NOMO-1 treated with DMSO at 0.1 percent for 48 hours (cell line): ENCODE data around the gene CREBBP.
"Not testable (repeated sequence)": the region's sequence is repeated elsewhere in the genome, so short reads cannot be mapped to it uniquely, and the experiment has no call there.

Source experiments
- DNase-seq: peaks from one replicate; lab custom pipeline; 2025; ENCODE audit not compliant: unreplicated experiment; lab: John Stamatoyannopoulos, UW

Gene CREBBP

GRCh38 chr16:3715430-3715829 lies 165.1 kb downstream of the CREBBP start:
- no peak for DNase-seq

DNA sequence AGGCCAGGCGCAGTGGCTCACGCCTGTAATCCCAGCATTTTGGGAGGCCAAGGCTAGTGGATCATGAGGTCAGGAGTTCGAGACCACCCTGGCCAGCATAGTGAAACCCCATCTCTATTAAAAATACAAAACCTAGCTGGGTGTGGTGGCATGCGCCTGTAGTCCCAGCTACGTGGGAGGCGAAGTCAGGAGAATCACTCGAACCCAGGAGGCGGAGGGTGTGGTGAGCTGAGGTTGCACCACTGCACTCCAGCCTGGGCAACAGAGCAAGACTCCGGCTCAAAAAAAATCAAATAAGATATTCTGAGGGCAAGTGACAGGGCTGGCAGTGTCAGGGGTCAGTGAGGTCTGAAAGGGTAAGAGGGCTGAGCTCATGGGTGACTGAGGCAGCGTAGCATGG lies 166.1 kb downstream of the CREBBP start:
- not testable (repeated sequence) for DNase-seq

DNA sequence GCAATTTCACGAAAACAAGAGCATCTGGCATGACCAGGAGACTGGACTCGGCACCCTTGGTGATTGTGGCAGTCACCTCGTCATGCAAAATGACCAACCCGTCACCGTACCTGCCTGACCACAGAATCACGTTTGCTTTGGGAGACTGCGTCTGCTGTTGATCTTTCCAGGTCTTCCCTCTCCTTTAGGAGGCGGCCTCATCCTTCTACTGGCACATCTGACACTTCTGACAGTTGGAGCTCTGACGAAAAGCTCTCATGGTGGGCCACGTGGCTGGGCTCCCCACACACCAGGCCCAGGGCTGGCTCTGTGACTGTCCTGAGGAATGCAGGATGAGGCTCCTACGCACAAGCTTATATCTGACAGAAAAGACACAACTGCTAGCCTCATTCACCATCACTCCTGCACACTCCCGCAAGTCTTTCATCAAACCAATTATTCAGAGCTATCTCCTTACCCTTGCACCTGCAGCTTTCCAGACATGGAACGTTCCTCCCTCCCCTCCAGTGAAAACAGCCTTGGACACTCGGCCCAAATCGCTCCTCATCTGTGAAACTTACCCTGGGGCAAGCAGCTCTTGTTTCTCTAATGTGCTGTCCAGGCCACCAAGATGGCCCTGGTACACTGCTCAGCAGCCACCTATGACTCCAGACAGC lies 166.8 kb downstream of the CREBBP start:
- DNase-seq, result no peak

- no peak for DNase-seq
These were observed 167.6 kb downstream of the CREBBP start for GRCh38 chr16:3712861-3713372.

DNA sequence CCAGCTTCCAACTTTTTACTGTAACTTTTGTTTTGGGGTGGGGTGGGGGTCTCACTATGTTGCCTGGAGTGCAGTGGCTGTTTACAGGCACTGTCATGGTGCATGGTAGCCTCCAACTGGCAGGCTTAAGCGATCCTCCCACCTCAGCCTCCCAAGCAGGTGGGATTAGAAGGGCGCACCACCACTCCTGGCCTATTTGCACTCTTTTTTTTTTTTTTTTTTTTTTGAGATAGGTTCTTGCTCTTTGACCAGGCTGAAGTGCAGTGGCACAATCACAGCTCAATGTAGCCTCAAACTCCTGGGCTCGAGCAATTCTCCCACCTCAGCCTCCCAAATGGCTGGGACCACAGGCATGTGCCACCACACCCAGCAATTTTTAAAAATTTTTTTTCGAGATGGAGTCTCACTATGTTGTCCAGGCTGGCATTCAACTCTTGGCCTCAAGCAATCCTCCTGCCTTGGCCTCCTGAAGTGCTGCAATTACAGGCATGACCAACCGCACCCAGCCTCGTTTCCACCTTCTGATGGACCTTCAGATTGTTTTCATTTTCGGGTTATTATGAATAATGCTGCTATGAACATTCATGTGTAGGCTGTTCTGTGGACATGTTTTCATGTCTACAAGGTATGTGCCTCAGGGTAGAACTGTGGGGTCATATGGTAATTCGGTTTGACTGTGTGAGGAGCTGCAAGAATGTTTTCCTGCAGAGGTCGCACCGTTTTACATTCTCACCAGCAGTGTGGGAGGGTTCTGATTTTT lies 174.1 kb downstream of the CREBBP start:
- DNase-seq, result no peak

- DNase-seq, result no peak
These were observed 178.4 kb downstream of the CREBBP start for GRCh38 chr16:3702082-3702481.

DNA sequence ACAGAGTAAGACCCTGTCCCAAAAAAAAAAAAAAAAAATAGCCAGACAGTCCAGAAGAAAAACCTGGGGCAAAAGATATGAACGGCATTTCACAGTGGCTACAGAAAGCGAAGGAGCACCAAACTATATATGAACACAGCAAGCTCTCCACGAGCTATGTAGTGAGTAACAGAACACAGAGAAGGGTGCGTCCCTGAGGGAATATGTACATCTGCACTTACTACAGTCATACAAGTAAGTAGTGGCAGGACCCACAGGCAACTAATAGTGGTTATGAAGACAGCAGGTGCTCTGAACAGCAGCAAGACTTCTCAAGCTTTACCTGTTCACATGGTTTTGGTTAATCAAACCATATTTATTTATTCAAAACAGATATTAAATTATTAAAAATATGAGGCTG lies 179.0 kb downstream of the CREBBP start:
- no peak for DNase-seq

DNA sequence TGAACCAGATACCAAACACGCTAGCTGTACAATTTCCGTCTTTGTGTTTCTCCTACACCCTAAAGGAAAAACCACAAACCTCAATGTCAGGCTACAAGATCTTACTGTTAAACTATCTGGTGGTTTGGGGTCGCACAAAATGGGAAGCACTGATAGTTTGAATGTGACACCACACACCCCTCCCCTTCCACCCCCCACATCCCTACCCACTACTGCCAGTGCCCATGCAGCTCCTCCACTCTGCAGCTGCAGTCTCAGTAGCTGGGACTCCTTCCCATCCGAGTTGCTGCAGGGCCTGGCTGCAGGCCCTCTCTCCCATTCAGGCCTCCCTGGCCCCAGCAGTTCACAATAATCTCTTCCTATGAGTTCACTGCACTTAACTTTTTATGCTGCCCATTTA lies 181.6 kb downstream of the CREBBP start:
- peak; percentile 4 for DNase-seq

- DNase-seq, result no peak
These were observed 183.9 kb downstream of the CREBBP start for GRCh38 chr16:3696425-3697218.

DNA sequence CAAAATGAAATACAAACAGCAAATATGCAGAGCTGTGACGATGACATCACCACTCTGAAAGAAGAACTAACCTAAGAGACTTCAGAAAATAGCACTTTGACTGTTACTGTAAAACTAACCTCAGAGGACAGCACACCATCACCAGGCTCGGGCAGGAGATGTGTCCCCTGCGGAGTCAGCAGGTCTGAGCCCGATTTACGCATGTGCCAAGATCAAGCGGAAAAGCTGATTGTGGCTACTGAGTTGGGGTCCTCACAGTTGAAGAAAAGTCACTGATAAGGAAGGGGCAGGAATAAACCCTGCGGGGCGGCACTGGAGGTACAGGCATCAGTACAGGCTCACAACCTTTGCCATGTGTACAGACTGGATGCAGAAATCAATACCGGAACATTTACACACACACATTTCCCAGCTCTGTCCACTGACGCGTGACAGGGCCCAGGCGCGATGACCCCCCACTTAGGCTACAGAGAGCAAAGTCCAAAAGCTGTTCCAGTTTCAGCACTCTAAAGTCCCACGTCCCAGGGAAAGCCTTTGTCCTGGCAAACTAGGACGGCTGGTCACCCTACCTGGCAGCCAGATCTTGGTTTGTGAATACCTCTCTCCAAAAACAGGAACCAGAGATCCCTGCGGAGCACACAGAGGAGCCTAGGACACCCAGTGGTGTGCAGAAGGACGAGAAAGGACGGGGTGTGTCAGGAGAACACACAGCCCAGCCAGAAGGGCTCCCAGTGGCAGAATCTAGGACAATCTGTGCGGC lies 184.7 kb downstream of the CREBBP start:
- DNase-seq, result peak; percentile 41

- no peak for DNase-seq
These were observed 186.5 kb downstream of the CREBBP start for GRCh38 chr16:3694051-3694450.

GRCh38 chr16:3691761-3692160 lies 188.8 kb downstream of the CREBBP start:
- DNase-seq, result no peak

DNA sequence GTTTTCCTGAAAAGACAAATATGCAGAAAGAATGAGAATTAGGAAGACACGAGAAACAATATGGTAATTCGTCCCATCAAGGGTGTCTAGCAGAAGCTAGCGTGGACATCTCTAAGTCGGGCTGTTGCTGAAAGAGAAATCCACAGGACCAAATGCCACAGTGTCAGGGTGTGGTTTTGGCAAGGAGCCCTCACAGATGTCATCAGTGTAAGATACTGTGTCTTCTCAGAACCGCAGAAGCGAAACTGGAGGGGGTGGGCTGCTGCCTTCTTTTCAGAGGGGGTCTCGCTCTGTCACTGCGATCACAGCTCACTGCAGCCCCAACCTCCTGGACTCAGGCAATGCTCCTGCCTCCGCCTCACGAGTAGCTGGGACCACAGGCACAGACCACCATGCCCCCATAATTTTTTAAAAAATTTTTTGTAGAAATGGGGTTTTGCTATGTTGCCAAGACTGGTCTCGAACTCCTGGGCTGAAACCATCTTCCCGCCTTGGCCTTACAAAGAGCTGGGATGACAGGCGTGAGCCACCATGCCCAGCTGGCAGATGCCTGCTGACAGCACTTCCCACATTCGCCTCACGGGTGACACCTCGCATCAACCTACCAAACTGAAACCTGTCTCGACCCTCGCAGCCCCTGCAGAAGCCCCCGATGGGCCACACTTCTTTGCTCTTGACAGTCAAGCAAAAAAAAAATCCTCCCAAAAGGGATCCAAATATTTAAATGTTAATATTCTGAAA lies 189.4 kb downstream of the CREBBP start:
- no peak for DNase-seq

DNA sequence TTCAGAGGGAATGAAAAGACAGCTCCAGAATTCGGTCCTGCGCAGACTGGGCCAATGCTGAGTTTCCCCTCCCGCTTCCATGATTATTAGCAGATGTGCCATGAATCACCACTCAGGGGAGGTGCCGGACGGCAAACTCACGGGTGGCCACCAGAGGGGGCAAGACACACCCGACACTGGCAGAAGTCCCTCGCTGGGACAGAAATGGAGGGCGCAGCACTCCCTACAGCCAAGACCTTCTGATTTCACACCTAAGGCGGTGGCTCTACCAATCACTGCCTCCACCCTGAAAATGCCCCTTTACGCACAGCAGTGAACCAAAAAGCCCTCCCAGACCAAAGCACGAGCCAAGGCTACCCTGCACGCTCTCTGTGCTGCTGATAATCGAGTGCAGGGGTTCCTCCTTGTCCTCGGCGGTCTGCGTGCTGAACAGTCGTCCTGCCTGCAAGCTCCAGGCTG lies 190.0 kb downstream of the CREBBP start:
- peak; percentile 62 for DNase-seq

DNA sequence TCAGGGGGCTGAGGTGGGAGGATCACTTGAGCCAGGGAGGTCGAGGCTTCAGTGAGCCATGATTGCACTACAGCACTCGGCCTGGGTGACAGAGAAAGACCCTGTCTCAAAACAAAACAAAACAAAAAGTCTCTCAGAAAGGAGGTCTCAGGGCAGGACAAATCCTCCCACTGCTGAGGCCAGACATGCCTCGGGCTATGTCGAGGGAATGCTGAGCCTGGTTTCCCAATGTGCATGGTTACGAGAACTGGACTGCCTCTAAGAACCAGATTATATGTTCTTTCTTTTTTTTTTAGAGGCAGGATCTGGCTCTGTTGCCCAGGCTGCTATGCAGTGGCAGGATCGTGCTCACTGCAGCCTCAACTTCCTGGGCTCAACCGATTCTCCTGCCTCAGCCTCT lies 190.8 kb downstream of the CREBBP start:
- DNase-seq, result no peak

DNA sequence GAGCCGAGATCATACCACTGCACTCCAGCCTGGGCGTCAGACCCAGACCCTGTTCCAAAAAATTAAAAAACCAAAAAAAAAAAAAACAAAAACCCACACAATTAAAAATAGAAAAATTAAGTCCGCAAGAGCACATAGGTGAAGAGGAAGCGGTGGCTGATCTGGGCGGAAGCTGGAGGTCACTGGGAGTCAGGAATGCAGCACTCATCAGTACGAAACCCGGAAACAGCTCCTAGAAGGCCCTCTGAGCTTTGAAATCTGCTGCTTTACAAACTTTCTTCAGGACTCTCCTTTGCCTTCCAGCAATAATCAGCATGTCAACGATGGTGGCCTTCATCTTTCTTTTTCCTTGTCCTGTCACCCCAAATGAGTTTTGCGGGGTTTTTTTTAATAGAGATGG lies 192.7 kb downstream of the CREBBP start:
- no peak for DNase-seq

DNA sequence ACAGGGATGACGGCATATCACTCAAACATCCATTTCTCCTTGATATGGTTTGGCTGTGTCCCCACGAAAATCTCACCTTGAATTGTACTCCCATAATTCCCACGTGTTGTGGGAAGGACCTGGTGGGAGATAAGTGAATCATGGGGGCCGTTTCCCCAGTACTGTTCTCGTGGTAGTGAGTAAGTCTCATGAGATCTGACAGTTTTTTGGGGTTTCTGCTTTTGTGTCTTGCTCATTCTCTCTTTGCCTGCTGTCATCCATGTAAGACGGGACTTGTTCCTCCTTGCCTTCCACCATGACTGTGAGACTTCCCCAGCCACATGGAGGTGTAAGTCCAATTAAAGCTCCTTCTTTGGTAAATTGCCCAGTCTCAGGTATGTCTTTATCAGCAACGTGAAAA lies 193.5 kb downstream of the CREBBP start:
- DNase-seq, result no peak

- DNase-seq, result no peak
These were observed 199.3 kb downstream of the CREBBP start for GRCh38 chr16:3681206-3681605.

DNA sequence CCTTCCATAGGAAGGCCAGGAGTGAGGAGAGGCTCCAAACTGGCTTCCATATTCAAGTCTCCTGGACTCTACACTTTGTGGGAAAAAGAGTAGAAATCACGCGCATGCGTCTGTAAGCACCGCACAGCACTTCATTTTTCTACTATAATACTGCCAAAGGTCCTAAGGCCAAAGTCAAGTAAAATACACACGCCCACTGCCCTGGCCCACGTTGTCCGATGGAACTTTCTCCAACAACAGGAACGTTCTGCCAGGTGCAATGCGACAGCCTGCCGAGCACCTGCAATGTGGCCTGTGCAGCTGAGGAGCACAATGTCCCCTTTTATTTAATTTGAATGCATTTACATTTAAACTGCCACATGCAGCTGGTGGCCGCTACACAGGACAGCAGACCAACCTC lies 202.5 kb downstream of the CREBBP start:
- no peak for DNase-seq

GRCh38 chr16:3675601-3676130 lies 204.8 kb downstream of the CREBBP start:
- no peak for DNase-seq
